ENCODE results near the gene PAXIP1. TPM values are rescaled to one million over a fixed set of nuclear protein-coding genes. Genes with fewer than 3 reads are reported as not detected.

Gene PAXIP1
- polyA plus RNA-seq, 2 donors, result 4.8 to 5.2 TPM

GRCh38 chr7:154960063-154960790 is 42.7 kb downstream of the PAXIP1 start:
- 80 to 83% methylated on average over 10 of the region's 10 CpGs for WGBS, 2 donors
- H3K36me3 ChIP-seq (ENCODE audit: control insufficient read depth in 2 of 2, insufficient read depth in 2 of 2, low read length in 1 of 2), result peaks cover 0 to 10% of the 10 kb centered on the region in 2 donors

GRCh38 chr7:154956427-154956826 is 46.5 kb downstream of the PAXIP1 start:
- Histone ChIP-seq H3K36me3 (ENCODE audit: control insufficient read depth in 2 of 2, insufficient read depth in 2 of 2, low read length in 1 of 2) (peaks cover 3 to 20% of the 10 kb centered on the region in 2 donors), H3K27me3 (ENCODE audit: control insufficient read depth in 1 of 2, insufficient read depth in 2 of 2, low read length in 2 of 2) (no peaks in the 10 kb centered on the region), H3K4me3 (ENCODE audit: low read depth in 1 of 2, low read length in 2 of 2) (no peak overlapping the region), H3K4me1 (ENCODE audit: control insufficient read depth in 2 of 2, insufficient read depth in 2 of 2, low read length in 1 of 2) (no peaks in the 10 kb centered on the region), H3K27ac (ENCODE audit: low read depth in 2 of 2, low read length in 1 of 2) (no peak overlapping the region), H3K9me3 (ENCODE audit: control insufficient read depth in 2 of 2, insufficient read depth in 1 of 2, low read depth in 1 of 2, low read length in 1 of 2) (no peaks in the 10 kb centered on the region)
- WGBS, 2 donors, result 97% methylated on average over 6 of the region's 6 CpGs

More at GRCh38 chr7:154960063-154960790, 42.7 kb downstream of the PAXIP1 start:
- Histone ChIP-seq H3K9me3 (ENCODE audit: control insufficient read depth in 2 of 2, insufficient read depth in 1 of 2, low read depth in 1 of 2, low read length in 1 of 2) (no peaks in the 10 kb centered on the region), H3K4me1 (ENCODE audit: control insufficient read depth in 2 of 2, insufficient read depth in 2 of 2, low read length in 1 of 2) (no peaks in the 10 kb centered on the region), H3K27ac (ENCODE audit: low read depth in 2 of 2, low read length in 1 of 2) (no peak overlapping the region), H3K4me3 (ENCODE audit: low read depth in 1 of 2, low read length in 2 of 2) (no peak overlapping the region), H3K27me3 (ENCODE audit: control insufficient read depth in 1 of 2, insufficient read depth in 2 of 2, low read length in 2 of 2) (no peaks in the 10 kb centered on the region)

DNA sequence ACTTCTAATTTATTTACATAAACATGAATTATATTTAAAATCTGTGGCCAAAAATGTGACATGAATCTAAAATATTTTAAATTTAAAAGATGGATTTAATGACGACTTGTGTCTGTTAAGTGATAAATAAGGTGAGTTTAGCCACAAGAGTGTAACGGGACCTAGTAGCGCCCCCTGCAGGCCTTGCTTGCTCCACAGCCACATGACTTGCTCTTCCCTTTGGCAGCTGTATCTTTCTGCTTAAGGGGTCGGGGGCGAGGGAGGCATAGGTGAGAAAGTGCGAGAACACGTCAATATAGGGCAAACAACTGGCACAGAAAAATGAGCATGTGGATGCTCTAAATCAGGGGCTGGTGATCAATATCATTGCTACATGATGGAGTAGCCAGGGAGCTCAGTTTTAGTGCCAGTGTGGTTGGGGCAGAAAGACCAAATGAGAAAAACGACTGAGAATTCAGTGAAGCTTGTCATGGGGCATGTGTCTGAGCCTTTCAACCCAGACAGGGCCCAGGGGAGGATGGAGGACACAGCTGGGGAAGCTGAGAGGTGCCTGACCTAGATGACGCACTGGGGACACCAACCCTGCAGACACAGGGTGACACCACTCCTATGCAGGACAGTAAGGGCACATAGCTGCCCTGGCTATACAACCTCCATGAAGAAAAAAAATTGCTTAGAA is 49.8 kb downstream of the PAXIP1 start:
- Histone ChIP-seq H3K4me3 (ENCODE audit: low read depth in 1 of 2, low read length in 2 of 2) (no peak overlapping the region), H3K27me3 (ENCODE audit: control insufficient read depth in 1 of 2, insufficient read depth in 2 of 2, low read length in 2 of 2) (no peaks in the 10 kb centered on the region), H3K4me1 (ENCODE audit: control insufficient read depth in 2 of 2, insufficient read depth in 2 of 2, low read length in 1 of 2) (no peaks in the 10 kb centered on the region), H3K36me3 (ENCODE audit: control insufficient read depth in 2 of 2, insufficient read depth in 2 of 2, low read length in 1 of 2) (peaks cover 3 to 21% of the 10 kb centered on the region in 2 donors), H3K9me3 (ENCODE audit: control insufficient read depth in 2 of 2, insufficient read depth in 1 of 2, low read depth in 1 of 2, low read length in 1 of 2) (no peaks in the 10 kb centered on the region), H3K27ac (ENCODE audit: low read depth in 2 of 2, low read length in 1 of 2) (no peak overlapping the region)
- WGBS, 2 donors, result 66 to 67% methylated on average over 9 of the region's 9 CpGs

DNA sequence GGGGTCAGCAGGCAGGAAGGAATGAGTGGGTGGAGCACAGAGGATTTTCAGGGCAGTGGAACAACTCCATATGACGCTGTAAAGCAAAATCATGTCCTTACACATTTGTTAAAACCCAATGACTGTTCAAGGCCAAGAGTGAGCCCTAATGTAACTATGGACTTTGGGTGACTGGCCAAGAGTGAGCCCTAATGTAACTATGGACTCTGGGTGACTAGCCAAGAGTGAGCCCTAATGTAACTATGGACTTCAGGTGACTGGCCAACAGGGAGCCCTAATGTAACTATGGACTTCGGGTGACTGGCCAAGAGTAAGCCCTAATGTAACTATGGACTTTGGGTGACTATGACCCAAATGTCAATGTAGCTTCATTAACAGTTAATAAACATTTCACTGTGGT is 52.0 kb downstream of the PAXIP1 start:
- H3K4me3 ChIP-seq (ENCODE audit: low read depth in 1 of 2, low read length in 2 of 2), result no peak overlapping the region
- 88 to 94% methylated on average over 2 of the region's 2 CpGs for WGBS, 2 donors
- no peaks in the 10 kb centered on the region for H3K4me1 ChIP-seq (ENCODE audit: control insufficient read depth in 2 of 2, insufficient read depth in 2 of 2, low read length in 1 of 2)
- peaks cover 3 to 18% of the 10 kb centered on the region in 2 donors for H3K36me3 ChIP-seq (ENCODE audit: control insufficient read depth in 2 of 2, insufficient read depth in 2 of 2, low read length in 1 of 2)
- no peaks in the 10 kb centered on the region for H3K27me3 ChIP-seq (ENCODE audit: control insufficient read depth in 1 of 2, insufficient read depth in 2 of 2, low read length in 2 of 2)
- no peak overlapping the region for H3K27ac ChIP-seq (ENCODE audit: low read depth in 2 of 2, low read length in 1 of 2)
- H3K9me3 ChIP-seq (ENCODE audit: control insufficient read depth in 2 of 2, insufficient read depth in 1 of 2, low read depth in 1 of 2, low read length in 1 of 2), result no peaks in the 10 kb centered on the region

DNA sequence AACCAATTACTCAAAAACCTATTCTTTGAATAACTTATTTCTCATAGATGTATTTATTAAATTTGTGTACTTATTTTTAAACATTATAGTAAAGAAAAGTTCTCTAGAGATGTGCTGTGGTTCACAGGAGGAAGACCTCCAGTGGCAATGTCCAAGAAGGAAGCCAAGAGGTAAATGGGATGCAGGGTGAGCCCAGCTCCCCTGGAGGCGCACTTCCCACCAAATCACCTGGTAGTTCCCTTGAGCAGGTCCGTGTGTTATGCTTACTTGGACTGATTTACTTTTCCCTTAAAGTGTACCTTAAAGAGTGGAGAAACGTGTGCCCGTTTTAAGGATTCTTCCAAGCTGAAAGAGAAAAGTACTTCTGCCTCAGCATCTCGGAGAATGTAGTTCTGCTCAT is 55.3 kb downstream of the PAXIP1 start:
- 84 to 88% methylated on average over 5 of the region's 5 CpGs for WGBS, 2 donors
- H3K4me1 ChIP-seq (ENCODE audit: control insufficient read depth in 2 of 2, insufficient read depth in 2 of 2, low read length in 1 of 2), result no peaks in the 10 kb centered on the region

DNA sequence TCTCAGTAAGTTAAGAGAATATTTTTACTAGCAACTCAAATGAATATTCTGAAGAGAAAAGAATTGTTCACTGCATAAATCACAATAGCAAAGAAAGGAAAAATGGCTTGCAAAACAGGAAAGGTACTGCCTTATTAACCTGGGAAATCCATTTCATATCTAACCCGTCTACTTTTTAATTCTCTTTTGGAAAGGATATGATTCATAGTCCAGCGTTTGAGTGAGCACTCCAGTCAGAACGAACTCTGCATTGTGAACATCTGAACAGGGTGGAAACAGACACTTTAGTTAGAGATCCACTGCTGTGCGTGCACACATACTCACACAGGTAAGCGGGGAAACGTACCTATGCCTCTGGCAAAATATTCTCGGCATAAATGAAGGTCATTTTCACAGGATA is 56.8 kb downstream of the PAXIP1 start:
- H3K4me1 ChIP-seq (ENCODE audit: control insufficient read depth in 2 of 2, insufficient read depth in 2 of 2, low read length in 1 of 2), result no peaks in the 10 kb centered on the region
- H3K4me3 ChIP-seq (ENCODE audit: low read depth in 1 of 2, low read length in 2 of 2), result no peak overlapping the region

More for the DNA sequence above, 55.3 kb downstream of the PAXIP1 start:
- H3K27ac ChIP-seq (ENCODE audit: low read depth in 2 of 2, low read length in 1 of 2), result no peak overlapping the region
- no peak overlapping the region for H3K4me3 ChIP-seq (ENCODE audit: low read depth in 1 of 2, low read length in 2 of 2)
- H3K9me3 ChIP-seq (ENCODE audit: control insufficient read depth in 2 of 2, insufficient read depth in 1 of 2, low read depth in 1 of 2, low read length in 1 of 2), result no peaks in the 10 kb centered on the region
- H3K36me3 ChIP-seq (ENCODE audit: control insufficient read depth in 2 of 2, insufficient read depth in 2 of 2, low read length in 1 of 2), result peaks cover 4 to 18% of the 10 kb centered on the region in 2 donors
- H3K27me3 ChIP-seq (ENCODE audit: control insufficient read depth in 1 of 2, insufficient read depth in 2 of 2, low read length in 2 of 2), result no peaks in the 10 kb centered on the region

DNA sequence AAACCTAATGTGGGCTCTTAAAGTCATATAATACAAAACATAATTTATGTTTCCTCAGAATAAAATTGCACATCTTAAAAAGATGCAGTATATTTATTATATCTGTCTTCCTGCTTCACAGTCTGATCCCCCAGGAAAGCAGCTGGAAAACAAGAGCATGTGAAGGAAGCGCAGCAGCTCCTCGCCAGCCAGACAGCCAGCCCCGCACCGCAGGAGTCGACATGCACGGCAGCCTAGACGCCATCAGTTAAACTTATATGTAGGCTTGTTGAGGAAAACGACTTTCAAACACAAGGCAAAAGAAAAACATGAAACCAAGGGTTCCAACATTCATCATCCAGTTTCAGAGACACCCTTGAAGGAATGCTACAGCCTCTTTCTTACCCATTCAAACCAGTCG is 59.0 kb downstream of the PAXIP1 start:
- peaks cover 4 to 11% of the 10 kb centered on the region in 2 donors for H3K36me3 ChIP-seq (ENCODE audit: control insufficient read depth in 2 of 2, insufficient read depth in 2 of 2, low read length in 1 of 2)
- 85 to 88% methylated on average over 9 of the region's 9 CpGs for WGBS, 2 donors

More for the DNA sequence above, 56.8 kb downstream of the PAXIP1 start:
- no peak overlapping the region for H3K27ac ChIP-seq (ENCODE audit: low read depth in 2 of 2, low read length in 1 of 2)
- H3K36me3 ChIP-seq (ENCODE audit: control insufficient read depth in 2 of 2, insufficient read depth in 2 of 2, low read length in 1 of 2), result peaks cover 4 to 14% of the 10 kb centered on the region in 2 donors
- no peaks in the 10 kb centered on the region for H3K9me3 ChIP-seq (ENCODE audit: control insufficient read depth in 2 of 2, insufficient read depth in 1 of 2, low read depth in 1 of 2, low read length in 1 of 2)
- H3K27me3 ChIP-seq (ENCODE audit: control insufficient read depth in 1 of 2, insufficient read depth in 2 of 2, low read length in 2 of 2), result no peaks in the 10 kb centered on the region
- 82 to 83% methylated on average over 7 of the region's 7 CpGs for WGBS, 2 donors

DNA sequence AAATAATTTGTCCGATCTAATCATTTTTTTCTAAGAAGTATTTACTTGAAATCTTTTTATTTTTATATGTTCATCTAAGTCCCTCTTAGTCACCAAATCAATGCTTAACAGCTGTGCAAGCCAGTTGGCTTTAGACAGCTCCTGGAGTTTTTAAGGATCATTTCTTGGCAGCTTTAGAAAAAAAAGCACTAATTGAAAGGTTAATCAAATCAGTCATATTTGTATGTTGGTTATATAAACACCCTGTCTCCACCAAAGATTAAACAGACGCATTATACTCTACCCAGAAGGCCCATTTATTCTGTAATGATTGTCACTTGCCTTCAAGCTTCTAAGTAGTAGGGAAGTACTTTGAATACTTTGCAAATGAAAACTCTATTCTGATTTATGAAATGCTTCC is 60.2 kb downstream of the PAXIP1 start:
- H3K9me3 ChIP-seq (ENCODE audit: control insufficient read depth in 2 of 2, insufficient read depth in 1 of 2, low read depth in 1 of 2, low read length in 1 of 2), result no peaks in the 10 kb centered on the region
- no peak overlapping the region for H3K4me3 ChIP-seq (ENCODE audit: low read depth in 1 of 2, low read length in 2 of 2)
- H3K4me1 ChIP-seq (ENCODE audit: control insufficient read depth in 2 of 2, insufficient read depth in 2 of 2, low read length in 1 of 2), result no peaks in the 10 kb centered on the region
- H3K27me3 ChIP-seq (ENCODE audit: control insufficient read depth in 1 of 2, insufficient read depth in 2 of 2, low read length in 2 of 2), result no peaks in the 10 kb centered on the region
- 72 to 73% methylated on average over 2 of the region's 2 CpGs for WGBS, 2 donors
- H3K27ac ChIP-seq (ENCODE audit: low read depth in 2 of 2, low read length in 1 of 2), result no peak overlapping the region
- peaks cover 4 to 9% of the 10 kb centered on the region in 2 donors for H3K36me3 ChIP-seq (ENCODE audit: control insufficient read depth in 2 of 2, insufficient read depth in 2 of 2, low read length in 1 of 2)

More for the DNA sequence above, 59.0 kb downstream of the PAXIP1 start:
- no peak overlapping the region for H3K27ac ChIP-seq (ENCODE audit: low read depth in 2 of 2, low read length in 1 of 2)
- no peaks in the 10 kb centered on the region for H3K27me3 ChIP-seq (ENCODE audit: control insufficient read depth in 1 of 2, insufficient read depth in 2 of 2, low read length in 2 of 2)
- H3K9me3 ChIP-seq (ENCODE audit: control insufficient read depth in 2 of 2, insufficient read depth in 1 of 2, low read depth in 1 of 2, low read length in 1 of 2), result no peaks in the 10 kb centered on the region
- no peak overlapping the region for H3K4me3 ChIP-seq (ENCODE audit: low read depth in 1 of 2, low read length in 2 of 2)
- no peaks in the 10 kb centered on the region for H3K4me1 ChIP-seq (ENCODE audit: control insufficient read depth in 2 of 2, insufficient read depth in 2 of 2, low read length in 1 of 2)

DNA sequence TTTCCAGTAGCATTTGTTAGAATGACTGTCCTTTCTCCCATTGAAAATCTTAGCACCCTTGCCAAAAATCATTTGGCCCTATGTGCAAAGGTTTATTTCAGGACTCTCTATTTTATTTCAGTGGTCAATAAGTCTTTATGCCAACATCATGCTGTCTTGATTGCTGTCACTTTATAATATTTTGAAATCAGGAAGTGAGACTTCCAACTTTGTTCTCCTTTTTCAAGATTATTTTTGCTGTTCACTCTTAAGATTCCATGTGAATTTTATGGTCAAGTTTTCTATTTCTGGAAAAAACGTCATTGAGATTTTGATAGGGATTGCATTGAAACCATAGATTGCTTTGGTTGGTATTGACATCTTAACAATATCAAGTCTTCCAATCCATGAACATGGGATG is 65.1 kb downstream of the PAXIP1 start:
- H3K4me3 ChIP-seq (ENCODE audit: low read depth in 1 of 2, low read length in 2 of 2), result no peak overlapping the region
- WGBS, 2 donors, result 80 to 81% methylated on average over 1 of the region's 1 CpG
- no peaks in the 10 kb centered on the region for H3K36me3 ChIP-seq (ENCODE audit: control insufficient read depth in 2 of 2, insufficient read depth in 2 of 2, low read length in 1 of 2)
- H3K4me1 ChIP-seq (ENCODE audit: control insufficient read depth in 2 of 2, insufficient read depth in 2 of 2, low read length in 1 of 2), result no peaks in the 10 kb centered on the region
- no peak overlapping the region for H3K27ac ChIP-seq (ENCODE audit: low read depth in 2 of 2, low read length in 1 of 2)
- no peaks in the 10 kb centered on the region for H3K9me3 ChIP-seq (ENCODE audit: control insufficient read depth in 2 of 2, insufficient read depth in 1 of 2, low read depth in 1 of 2, low read length in 1 of 2)
- no peaks in the 10 kb centered on the region for H3K27me3 ChIP-seq (ENCODE audit: control insufficient read depth in 1 of 2, insufficient read depth in 2 of 2, low read length in 2 of 2)

Data from esophagus (tissue), 2 donors.